Breast epithelium (tissue), 3 donors: Measurements from ENCODE around the gene NR0B1.

ENCODE experiments used
- CTCF ChIP-seq, 3 donors: fragments of 450-650 bp; IDR thresholded peaks; one replicate each; pipeline ENCODE4 v1.5.1; 2016 to 2017; ENCODE audit warnings: antibody characterized with exemption in 3 of 3, mild to moderate bottlenecking in 3 of 3, moderate library complexity in 3 of 3
- POLR2AphosphoS5 ChIP-seq, 3 donors: sonication (generic); formaldehyde crosslinking; IDR thresholded peaks; one replicate each; pipeline ENCODE4 v1.6.1; 2017; ENCODE audit warnings: antibody characterized with exemption in 3 of 3

GRCh38 chrX:30313322-30313721 is 4.1 kb upstream of the NR0B1 start:
- TF ChIP-seq CTCF (IDR thresholded peaks at IDR 0.05), result no peak
- TF ChIP-seq POLR2AphosphoS5 (IDR thresholded peaks at IDR 0.05), result no peak
